ENCODE measurements around the gene FCSK. TPM values are rescaled to one million over a fixed set of nuclear protein-coding genes. Genes with fewer than 3 reads are reported as not detected.

FCSK gene
- total and polyA plus RNA-seq, 10 of the 15 experiments (the other 5 are each of a cell fraction or from before 2014, with no cell fraction given): 0.60 to 17.6 (median 7.4) TPM

- no peak for TF ChIP-seq KLF5 (IDR thresholded peaks at IDR 0.05; ENCODE audit: partially characterized antibody)
- TF ChIP-seq ASH2L (IDR thresholded peaks at IDR 0.05; ENCODE audit: borderline replicate concordance, low read depth): no peak
- TF ChIP-seq SKIL (IDR thresholded peaks at IDR 0.05; ENCODE audit: low read depth, poor library complexity, severe bottlenecking): no peak
- TF ChIP-seq, protein P1, sequence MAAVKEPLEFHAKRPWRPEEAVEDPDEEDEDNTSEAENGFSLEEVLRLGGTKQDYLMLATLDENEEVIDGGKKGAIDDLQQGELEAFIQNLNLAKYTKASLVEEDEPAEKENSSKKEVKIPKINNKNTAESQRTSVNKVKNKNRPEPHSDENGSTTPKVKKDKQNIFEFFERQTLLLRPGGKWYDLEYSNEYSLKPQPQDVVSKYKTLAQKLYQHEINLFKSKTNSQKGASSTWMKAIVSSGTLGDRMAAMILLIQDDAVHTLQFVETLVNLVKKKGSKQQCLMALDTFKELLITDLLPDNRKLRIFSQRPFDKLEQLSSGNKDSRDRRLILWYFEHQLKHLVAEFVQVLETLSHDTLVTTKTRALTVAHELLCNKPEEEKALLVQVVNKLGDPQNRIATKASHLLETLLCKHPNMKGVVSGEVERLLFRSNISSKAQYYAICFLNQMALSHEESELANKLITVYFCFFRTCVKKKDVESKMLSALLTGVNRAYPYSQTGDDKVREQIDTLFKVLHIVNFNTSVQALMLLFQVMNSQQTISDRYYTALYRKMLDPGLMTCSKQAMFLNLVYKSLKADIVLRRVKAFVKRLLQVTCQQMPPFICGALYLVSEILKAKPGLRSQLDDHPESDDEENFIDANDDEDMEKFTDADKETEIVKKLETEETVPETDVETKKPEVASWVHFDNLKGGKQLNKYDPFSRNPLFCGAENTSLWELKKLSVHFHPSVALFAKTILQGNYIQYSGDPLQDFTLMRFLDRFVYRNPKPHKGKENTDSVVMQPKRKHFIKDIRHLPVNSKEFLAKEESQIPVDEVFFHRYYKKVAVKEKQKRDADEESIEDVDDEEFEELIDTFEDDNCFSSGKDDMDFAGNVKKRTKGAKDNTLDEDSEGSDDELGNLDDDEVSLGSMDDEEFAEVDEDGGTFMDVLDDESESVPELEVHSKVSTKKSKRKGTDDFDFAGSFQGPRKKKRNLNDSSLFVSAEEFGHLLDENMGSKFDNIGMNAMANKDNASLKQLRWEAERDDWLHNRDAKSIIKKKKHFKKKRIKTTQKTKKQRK (IDR thresholded peaks at IDR 0.05; ENCODE audit: low read depth, low read length): no peak
- no peak for TF ChIP-seq CBFB (IDR thresholded peaks at IDR 0.05; ENCODE audit: low read depth)
- TF ChIP-seq ZNF24 (IDR thresholded peaks at IDR 0.05): no peak
- TF ChIP-seq, protein P2, sequence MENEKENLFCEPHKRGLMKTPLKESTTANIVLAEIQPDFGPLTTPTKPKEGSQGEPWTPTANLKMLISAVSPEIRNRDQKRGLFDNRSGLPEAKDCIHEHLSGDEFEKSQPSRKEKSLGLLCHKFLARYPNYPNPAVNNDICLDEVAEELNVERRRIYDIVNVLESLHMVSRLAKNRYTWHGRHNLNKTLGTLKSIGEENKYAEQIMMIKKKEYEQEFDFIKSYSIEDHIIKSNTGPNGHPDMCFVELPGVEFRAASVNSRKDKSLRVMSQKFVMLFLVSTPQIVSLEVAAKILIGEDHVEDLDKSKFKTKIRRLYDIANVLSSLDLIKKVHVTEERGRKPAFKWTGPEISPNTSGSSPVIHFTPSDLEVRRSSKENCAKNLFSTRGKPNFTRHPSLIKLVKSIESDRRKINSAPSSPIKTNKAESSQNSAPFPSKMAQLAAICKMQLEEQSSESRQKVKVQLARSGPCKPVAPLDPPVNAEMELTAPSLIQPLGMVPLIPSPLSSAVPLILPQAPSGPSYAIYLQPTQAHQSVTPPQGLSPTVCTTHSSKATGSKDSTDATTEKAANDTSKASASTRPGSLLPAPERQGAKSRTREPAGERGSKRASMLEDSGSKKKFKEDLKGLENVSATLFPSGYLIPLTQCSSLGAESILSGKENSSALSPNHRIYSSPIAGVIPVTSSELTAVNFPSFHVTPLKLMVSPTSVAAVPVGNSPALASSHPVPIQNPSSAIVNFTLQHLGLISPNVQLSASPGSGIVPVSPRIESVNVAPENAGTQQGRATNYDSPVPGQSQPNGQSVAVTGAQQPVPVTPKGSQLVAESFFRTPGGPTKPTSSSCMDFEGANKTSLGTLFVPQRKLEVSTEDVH (IDR thresholded peaks at IDR 0.05; ENCODE audit: low read depth, partially characterized antibody): no peak
- TF ChIP-seq BHLHE40 (IDR thresholded peaks at IDR 0.05; ENCODE audit: borderline replicate concordance in 1 of 2, low read depth in 2 of 2, low read length in 1 of 2): no peak
- no peak for TF ChIP-seq CREM (IDR thresholded peaks at IDR 0.05; ENCODE audit: low read depth)
- peak; percentile 52; the same call in 1 of the 2 replicates for TF ChIP-seq MLLT1 (IDR thresholded peaks at IDR 0.05)
- peak; percentile 69; the same call in 1 of the 2 replicates for TF ChIP-seq MTA2 (IDR thresholded peaks at IDR 0.05; ENCODE audit: low read depth)
These were observed 73.1 kb downstream of the FCSK start (continued) for GRCh38 chr16:70527315-70527996.
